EL (cell line): ENCODE measurements around the gene CSN3.
"Not testable (repeated sequence)": the region's sequence is repeated elsewhere in the genome, so short reads cannot be mapped to it uniquely, and the experiment has no call there.

Source experiments
- DNase-seq: peaks from one replicate; pipeline ENCODE4 v3.0.0-alpha.2; 2016

The CSN3 gene, protein sequence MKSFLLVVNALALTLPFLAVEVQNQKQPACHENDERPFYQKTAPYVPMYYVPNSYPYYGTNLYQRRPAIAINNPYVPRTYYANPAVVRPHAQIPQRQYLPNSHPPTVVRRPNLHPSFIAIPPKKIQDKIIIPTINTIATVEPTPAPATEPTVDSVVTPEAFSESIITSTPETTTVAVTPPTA

GRCh38 chr4:70242297-70242696 lies at the start of gene CSN3:
Gene CSN3 (plus strand): TSS chr4:70242597. CDS start chr4:70244820, 2,223 bp downstream.
- not testable (repeated sequence) for DNase-seq

DNA sequence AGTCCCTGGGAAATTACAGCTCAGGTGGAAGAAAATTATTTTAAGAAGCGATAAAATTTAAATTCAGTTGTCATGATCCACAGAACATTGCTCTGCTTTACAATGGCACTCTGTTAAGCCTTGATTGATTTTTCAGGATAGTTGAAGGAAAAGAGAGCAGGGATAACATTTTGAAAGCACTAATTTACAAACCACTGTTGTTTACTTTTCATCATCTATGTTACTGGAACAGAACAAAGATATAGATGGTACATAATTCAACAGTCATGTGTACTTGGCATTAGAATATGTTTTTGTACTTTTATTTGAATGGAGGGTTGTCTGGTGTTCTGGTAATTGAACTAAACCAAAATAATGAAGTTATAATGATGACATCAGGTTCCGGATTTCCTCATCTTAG lies 49.5 kb upstream of the CSN3 start:
- no peak for DNase-seq

- DNase-seq, result no peak
These were observed 47.0 kb upstream of the CSN3 start, which contains the start of gene ODAM for GRCh38 chr4:70195425-70195824. Gene ODAM (plus strand): TSS chr4:70195725. CDS start chr4:70196544, 819 bp downstream.

DNA sequence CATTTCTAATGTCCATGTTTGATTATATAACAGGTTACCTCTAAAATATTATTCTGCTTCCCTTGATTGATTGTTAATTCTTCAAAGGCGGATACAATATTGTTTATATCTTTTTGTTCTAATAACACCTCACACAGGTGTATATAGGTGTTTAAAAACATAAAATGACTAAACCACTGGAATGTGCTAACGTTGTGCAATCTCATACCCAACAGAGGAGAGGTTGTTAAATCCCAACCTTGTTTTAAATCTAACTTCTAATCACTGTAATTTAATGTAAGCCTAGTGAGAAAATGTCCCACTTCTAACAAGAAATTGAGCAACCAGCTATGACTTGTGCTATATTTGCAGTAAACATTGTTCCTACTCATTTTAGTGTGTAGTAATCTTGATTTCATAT lies 45.5 kb upstream of the CSN3 start:
- no peak for DNase-seq

DNA sequence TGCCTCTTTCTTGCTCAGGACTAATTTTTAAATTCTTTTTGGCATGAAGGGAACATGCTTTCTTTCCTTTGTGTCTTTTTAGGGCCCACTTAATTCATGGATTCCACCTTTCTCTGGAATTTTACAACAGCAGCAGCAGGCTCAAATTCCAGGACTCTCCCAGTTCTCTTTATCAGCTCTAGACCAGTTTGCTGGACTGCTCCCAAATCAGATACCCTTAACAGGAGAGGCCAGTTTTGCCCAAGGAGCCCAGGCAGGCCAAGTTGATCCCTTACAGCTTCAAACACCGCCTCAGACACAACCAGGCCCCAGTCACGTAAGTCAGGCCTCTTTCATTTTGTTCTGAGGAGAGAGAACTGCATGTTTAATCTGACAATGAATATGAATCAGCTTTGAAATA lies 44.6 kb upstream of the CSN3 start:
- DNase-seq, result no peak

DNA sequence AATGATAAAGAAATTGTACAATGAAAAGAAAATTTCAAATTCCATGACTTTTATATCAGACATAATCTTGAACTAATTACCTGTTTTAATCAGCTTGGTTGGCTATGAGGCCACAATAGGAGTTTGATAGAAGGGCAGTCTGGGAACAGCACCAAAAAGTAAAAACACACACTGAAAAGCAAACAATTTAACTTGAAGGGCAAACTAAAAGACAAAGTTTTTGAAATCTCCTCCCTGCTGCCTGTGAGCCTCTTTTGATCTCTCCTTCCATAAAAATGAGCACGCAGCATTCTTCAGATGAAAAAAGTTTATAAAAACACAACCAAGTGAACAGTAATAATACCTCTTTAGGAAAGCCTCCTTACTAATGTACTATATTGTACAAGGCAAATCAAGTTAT lies 38.8 kb upstream of the CSN3 start:
- no peak for DNase-seq

GRCh38 chr4:70212752-70213151 lies 29.6 kb upstream of the CSN3 start:
- not testable (repeated sequence) for DNase-seq

- DNase-seq, result not testable (repeated sequence)
These were observed 26.3 kb upstream of the CSN3 start for GRCh38 chr4:70216109-70216508.

GRCh38 chr4:70216550-70216949 lies 25.8 kb upstream of the CSN3 start:
- not testable (repeated sequence) for DNase-seq

DNA sequence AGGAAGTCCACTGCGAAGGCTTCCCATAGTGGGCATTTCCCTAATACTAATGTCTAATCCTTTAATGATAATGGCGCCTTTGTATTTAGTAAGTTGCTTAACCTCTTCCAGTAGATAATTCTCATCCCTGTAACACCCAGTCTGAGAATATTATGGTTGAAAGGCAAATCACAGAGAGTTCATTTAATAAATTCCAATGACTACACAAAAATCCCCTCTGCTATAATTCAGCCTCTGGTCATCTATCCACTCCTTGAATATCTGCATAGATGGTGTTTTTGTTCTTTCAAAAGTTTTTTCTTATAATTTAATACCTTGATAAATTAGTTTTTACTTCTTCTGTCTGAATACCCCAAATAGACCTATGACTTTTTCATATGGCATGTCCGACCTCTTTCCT lies 21.0 kb upstream of the CSN3 start:
- DNase-seq, result not testable (repeated sequence)

DNA sequence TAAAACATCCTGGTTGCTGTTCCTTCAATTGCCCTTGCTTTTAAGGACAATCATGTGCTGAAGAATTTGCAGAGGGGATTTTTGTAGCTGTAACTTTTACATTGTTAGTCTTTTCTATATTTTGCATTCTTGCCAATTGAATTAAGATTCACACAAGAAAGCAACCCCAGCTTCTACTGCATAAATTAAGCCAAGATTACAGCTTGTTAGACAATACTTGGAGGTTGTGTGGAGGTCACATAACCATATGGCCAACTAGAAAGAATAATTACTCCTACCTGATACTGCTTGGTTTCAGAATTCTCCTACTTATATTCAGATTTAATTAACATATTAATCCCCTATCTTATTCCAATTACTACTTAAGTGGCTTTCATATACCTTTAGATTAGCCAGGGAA lies 20.6 kb upstream of the CSN3 start:
- not testable (repeated sequence) for DNase-seq

DNA sequence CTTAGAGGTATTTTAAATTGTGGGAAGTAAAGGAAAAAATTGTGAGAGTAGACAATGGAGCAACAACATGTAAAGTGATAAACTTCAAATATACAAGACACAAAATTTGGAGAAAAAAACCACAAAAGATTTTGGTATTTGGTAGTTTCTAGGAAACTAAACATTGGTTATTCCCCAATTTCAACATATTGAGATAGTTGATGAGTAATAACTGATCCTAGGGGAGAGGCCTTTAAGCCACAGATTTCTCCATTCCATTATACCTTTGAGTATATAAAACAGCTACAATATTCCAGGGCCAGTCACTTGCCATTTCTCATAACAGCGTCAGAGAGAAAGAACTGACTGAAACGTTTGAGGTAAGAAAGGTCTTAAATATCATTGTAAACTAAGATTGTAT lies 16.6 kb upstream of the CSN3 start, which contains the start of gene FDCSP:
FDCSP (plus strand) TSS at position 301 of the 400 bp plus-strand sequence. CDS start 5,071 bp downstream, outside the sequence.
- DNase-seq, result no peak

- DNase-seq, result no peak
These were observed 6.3 kb upstream of the CSN3 start for GRCh38 chr4:70236125-70236524.

- no peak for DNase-seq
These were observed 3.1 kb upstream of the CSN3 start for GRCh38 chr4:70239131-70239883.

- DNase-seq, result no peak
These were observed 2.4 kb upstream of the CSN3 start for GRCh38 chr4:70239884-70240591.

DNA sequence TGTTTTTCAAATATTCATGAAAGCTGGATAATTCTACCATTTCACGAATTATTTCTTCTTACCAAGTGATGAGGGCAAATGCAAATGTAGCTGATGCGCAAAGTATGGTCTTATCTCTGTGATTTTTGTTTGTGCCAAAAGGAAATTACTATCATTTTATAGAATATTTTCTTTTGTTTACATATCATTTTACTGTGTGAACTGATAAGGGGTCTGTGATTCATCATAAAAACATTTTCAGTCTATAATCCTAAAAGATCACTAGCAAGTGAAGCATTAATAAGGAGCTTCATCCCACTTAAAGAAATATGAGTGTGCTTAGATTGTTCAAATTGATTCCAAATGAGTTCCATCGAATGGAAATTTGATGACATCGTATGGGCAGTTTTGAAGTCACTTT lies 694 bp downstream of the CSN3 start:
- DNase-seq, result no peak

- no peak for DNase-seq
These were observed 9.0 kb downstream of the CSN3 start for GRCh38 chr4:70251250-70251944.

- DNase-seq, result no peak
These were observed 9.5 kb downstream of the CSN3 start for GRCh38 chr4:70251945-70252277.

- no peak for DNase-seq
These were observed 27.3 kb downstream of the CSN3 start for GRCh38 chr4:70269674-70270073.

GRCh38 chr4:70277121-70277520 lies 34.7 kb downstream of the CSN3 start:
- no peak for DNase-seq

DNA sequence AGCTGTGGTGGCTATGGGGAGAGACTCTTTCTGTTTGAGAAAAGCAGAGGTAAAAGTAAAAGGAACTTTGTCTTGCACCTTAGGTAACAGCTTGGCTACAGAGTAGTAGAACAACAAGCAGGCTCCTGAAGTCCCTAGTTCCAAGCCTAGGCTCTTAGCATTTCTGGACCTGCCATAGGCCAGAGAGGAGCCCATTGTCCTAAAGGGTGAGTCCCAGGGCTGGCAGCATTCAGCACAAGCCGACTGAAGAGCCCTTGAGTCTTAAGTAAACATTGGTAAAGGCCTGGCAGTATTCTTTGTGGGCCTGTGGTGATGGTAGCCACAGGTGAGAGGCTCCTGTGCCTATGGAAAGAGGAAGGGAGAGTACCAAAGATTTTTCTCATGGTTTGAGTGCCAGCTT lies 38.2 kb downstream of the CSN3 start:
- DNase-seq, result no peak

DNA sequence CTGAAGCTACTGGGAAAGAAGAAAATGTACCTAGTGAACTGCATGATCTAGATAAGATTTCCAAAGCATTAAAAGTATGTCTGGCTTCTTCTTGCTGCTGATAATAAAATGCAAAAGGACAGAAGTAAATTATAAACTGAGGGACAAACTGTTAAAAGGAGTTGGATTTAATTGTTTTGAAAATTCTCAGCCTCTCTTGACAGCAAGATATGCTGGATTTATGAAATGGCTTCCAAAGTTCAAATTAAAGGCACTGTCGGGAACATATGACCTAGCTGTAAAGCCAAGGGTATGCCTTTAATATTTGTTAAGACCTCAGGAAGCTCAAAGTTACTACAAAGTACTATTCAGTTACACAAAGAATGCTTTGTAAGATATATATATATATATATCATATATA lies 46.3 kb downstream of the CSN3 start:
- DNase-seq, result no peak

DNA sequence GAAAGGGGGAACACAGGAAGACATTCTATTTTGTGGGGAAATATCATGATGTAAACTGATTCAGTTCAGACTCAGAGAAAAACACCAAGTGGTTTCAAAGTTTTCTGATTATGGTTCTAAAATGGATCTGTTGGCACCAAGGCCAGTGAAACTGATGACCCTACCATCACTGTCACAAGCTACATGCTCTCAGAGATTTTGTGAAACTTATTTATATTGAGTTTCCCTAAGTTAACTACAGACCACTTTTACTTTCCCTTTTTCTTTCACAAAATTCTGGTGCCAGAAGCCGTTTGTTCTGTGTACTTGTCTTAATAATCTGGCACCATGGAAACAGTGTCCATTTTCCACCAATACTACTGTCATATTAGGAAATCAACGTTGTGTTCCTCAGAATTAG lies 48.9 kb downstream of the CSN3 start:
- no peak for DNase-seq
